ENCODE measurements around the gene MTM1.
A peak's percentile ranks its signal among the peaks of the same experiment; 100 is the strongest.

Gene MTM1

DNA sequence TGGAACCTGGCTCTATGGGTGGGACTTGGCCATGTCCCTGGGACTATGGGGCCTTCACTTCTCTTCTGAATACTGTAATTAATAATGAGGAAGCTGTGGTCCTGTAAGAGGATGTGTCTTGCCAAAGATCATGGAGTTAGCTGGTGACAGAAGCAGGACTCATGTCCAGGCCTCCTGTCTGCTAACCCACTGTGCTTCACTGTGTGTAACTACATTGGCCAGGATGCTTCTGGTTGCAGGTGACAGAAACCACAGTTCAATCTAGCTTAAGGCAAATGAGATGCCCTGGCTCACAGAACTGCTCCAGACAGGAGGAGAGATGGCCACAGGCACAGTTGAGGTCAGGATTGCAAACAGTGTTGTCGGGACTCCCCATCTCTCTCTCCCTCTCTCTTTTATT, 127.9 kb downstream of the MTM1 start:
- Histone ChIP-seq H3K9me3 (ENCODE audit: control insufficient read depth, insufficient read depth, low read depth, low read length) (no peaks in the 10 kb centered on the region), H3K27ac (ENCODE audit: extremely low read depth, low read depth, low read length) (no peak overlapping the region), H3K4me3 (ENCODE audit: low read depth, low read length) (no peak overlapping the region), H3K4me1 (ENCODE audit: control insufficient read depth, insufficient read depth, low read length) (no peaks in the 10 kb centered on the region; the same call in 1 of the 2 replicates), H3K36me3 (ENCODE audit: control insufficient read depth in 2 of 2, insufficient read depth in 1 of 2, low read length in 2 of 2) (peaks cover 0 to 18% of the 10 kb centered on the region in 2 experiments; a peak in 1 of 3 replicates)
- POLR2A ChIA-PET: no interaction called here
- TF ChIP-seq, protein P1, sequence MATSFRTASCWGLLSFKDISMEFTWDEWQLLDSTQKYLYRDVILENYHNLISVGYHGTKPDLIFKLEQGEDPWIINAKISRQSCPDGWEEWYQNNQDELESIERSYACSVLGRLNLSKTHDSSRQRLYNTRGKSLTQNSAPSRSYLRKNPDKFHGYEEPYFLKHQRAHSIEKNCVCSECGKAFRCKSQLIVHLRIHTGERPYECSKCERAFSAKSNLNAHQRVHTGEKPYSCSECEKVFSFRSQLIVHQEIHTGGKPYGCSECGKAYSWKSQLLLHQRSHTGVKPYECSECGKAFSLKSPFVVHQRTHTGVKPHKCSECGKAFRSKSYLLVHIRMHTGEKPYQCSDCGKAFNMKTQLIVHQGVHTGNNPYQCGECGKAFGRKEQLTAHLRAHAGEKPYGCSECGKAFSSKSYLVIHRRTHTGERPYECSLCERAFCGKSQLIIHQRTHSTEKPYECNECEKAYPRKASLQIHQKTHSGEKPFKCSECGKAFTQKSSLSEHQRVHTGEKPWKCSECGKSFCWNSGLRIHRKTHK (tag by site-specific recombination; IDR thresholded peaks at IDR 0.05): no peak
- TF ChIP-seq BCL11B (tag by site-specific recombination; IDR thresholded peaks at IDR 0.05; ENCODE audit: low read depth) (no peak), TRIM28 (IDR thresholded peaks at IDR 0.05; ENCODE audit: borderline replicate concordance, low read length) (no peak), ZNF664 (tag by site-specific recombination; IDR thresholded peaks at IDR 0.05) (no peak), PRDM1 (tag by site-specific recombination; IDR thresholded peaks at IDR 0.05) (no peak), ZNF629 (tag by site-specific recombination; IDR thresholded peaks at IDR 0.05) (no peak), ZNF10 (tag by site-specific recombination; IDR thresholded peaks at IDR 0.05) (no peak), KLF9 (tag by site-specific recombination; IDR thresholded peaks at IDR 0.05; ENCODE audit: low read depth) (no peak), ZSCAN16 (tag by site-specific recombination; IDR thresholded peaks at IDR 0.05) (no peak), ZNF792 (tag by site-specific recombination; IDR thresholded peaks at IDR 0.05) (no peak), SP7 (tag by site-specific recombination; IDR thresholded peaks at IDR 0.05) (no peak), ZNF514 (tag by site-specific recombination; IDR thresholded peaks at IDR 0.05) (no peak), HOXA7 (CRISPR knock-in tag; IDR thresholded peaks at IDR 0.05; ENCODE audit: borderline replicate concordance) (no peak), ZNF114 (tag by site-specific recombination; IDR thresholded peaks at IDR 0.05) (no peak), ZBTB17 (tag by site-specific recombination; IDR thresholded peaks at IDR 0.05) (no peak)
- CTCF ChIA-PET: interaction anchor here (0.6 to 2.8 kb wide), 3 partner anchors 13 to 115 kb away, joined by 3 to 20 read pairs (median 5); no protein-coding TSS in a partner anchor

DNA sequence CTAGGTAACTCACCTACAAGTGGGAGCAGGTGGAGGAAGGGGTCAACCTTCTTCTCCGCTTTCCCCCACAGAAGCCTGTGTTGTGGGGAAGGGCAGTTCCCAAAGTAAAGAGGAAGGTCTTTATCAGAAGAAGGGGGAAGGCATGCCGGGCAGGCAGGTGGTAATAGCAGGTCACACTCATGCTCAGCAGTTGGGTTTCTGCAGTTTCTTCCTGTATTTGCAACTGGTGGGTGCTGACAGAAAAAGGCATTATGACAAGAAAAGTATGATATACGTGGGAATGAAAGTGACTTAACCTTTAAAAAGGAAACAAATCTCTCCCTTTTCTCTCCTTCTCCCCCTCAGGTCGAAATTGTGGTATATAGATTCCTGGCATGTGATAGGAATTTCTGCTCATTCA, 128.4 kb downstream of the MTM1 start:
- Histone ChIP-seq H3K4me1 (ENCODE audit: control insufficient read depth, insufficient read depth, low read length) (no peaks in the 10 kb centered on the region; the same call in 1 of the 2 replicates), H3K36me3 (ENCODE audit: control insufficient read depth in 2 of 2, insufficient read depth in 1 of 2, low read length in 2 of 2) (peaks cover 0 to 22% of the 10 kb centered on the region in 2 experiments; a peak in 2 of 3 replicates), H3K9me3 (ENCODE audit: control insufficient read depth, insufficient read depth, low read depth, low read length) (no peaks in the 10 kb centered on the region), H3K27ac (ENCODE audit: extremely low read depth, low read depth, low read length) (no peak overlapping the region), H3K4me3 (ENCODE audit: low read depth, low read length) (no peak overlapping the region)
- peak; percentile 41; the same call in 1 of the 2 replicates for TF ChIP-seq SCRT2 (tag by site-specific recombination; IDR thresholded peaks at IDR 0.05)
- TF ChIP-seq ZNF544 (tag by site-specific recombination; IDR thresholded peaks at IDR 0.05): no peak
- POLR2A ChIA-PET: no interaction called here
- CTCF ChIA-PET: interaction anchor here (0.6 to 2.8 kb wide), 3 partner anchors 13 to 115 kb away, joined by 3 to 20 read pairs (median 9); no protein-coding TSS in a partner anchor

DNA sequence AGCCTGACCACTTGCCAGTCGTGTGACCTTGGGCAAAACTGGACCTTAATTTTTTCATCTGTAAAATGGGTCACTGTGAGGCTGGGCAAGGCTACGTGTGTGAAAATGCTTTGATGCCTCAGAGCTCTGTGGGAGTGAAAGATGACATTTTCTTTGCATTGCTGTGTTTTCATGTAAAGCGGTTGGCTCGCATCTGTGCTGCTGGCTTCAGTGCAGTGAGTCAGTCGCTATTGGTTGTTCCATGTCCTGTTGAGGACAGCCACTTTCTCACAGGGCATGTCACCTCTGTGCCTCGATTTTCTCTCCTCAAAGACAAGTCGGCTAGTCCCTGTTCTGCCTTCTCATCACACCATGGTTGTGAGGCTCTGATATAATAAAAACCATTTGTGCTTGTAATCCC, 129.2 kb downstream of the MTM1 start:
- Histone ChIP-seq H3K9me3 (ENCODE audit: control insufficient read depth, insufficient read depth, low read depth, low read length) (no peaks in the 10 kb centered on the region), H3K36me3 (ENCODE audit: control insufficient read depth in 2 of 2, insufficient read depth in 1 of 2, low read length in 2 of 2) (peaks cover 0 to 22% of the 10 kb centered on the region in 2 experiments; a peak in 2 of 3 replicates), H3K27ac (ENCODE audit: extremely low read depth, low read depth, low read length) (no peak overlapping the region), H3K4me1 (ENCODE audit: control insufficient read depth, insufficient read depth, low read length) (no peaks in the 10 kb centered on the region), H3K4me3 (ENCODE audit: low read depth, low read length) (no peak overlapping the region)
- ChIA-PET CTCF (interaction anchor here (0.7 to 1.6 kb wide), 2 partner anchors 13 to 20 kb away, joined by 3 to 9 read pairs; no protein-coding TSS in a partner anchor), POLR2A (interaction anchor here (0.8 kb wide), 1 partner anchor 18 kb away, joined by 3 read pairs; no protein-coding TSS in a partner anchor)
- TF ChIP-seq ZNF426 (tag by site-specific recombination; IDR thresholded peaks at IDR 0.05) (no peak), MZF1 (tag by site-specific recombination; IDR thresholded peaks at IDR 0.05; ENCODE audit: borderline replicate concordance) (no peak), ZNF354C (tag by site-specific recombination; IDR thresholded peaks at IDR 0.05; ENCODE audit: borderline replicate concordance, low read depth) (no peak)
